HG03159 (cell line): ENCODE measurements around the gene KRT8.
"Not testable (repeated sequence)": the region's sequence is repeated elsewhere in the genome, so short reads cannot be mapped to it uniquely, and the experiment has no call there.

Experiments
- ATAC-seq: cut with Tn5 transposase; IDR thresholded peaks from one replicate; pipeline ENCODE4 v1.9.1; 2021; ENCODE audit warnings: mild to moderate bottlenecking, moderate library complexity; ENCODE audit not compliant: unreplicated experiment

Gene KRT8

GRCh38 chr12:52904509-52905300 is at the start of gene KRT8:
KRT8 (minus strand) TSS chr12:52905076; CDS start chr12:52904981, 95 bp downstream.
- ATAC-seq = not testable (repeated sequence)

- no peak for ATAC-seq
Observed at GRCh38 chr12:52953181-52953841, 48.4 kb upstream of the KRT8 start.

- no peak for ATAC-seq
Observed at GRCh38 chr12:52952076-52952801, 47.4 kb upstream of the KRT8 start.

GRCh38 chr12:52951640-52952039 is 46.8 kb upstream of the KRT8 start:
- no peak for ATAC-seq

- ATAC-seq = no peak
Observed at GRCh38 chr12:52951126-52951525, 46.2 kb upstream of the KRT8 start.

GRCh38 chr12:52950553-52950952 is 45.7 kb upstream of the KRT8 start:
- ATAC-seq = no peak

GRCh38 chr12:52949413-52950331 is 44.8 kb upstream of the KRT8 start:
- ATAC-seq = no peak

GRCh38 chr12:52947738-52948423 is 43.0 kb upstream of the KRT8 start:
- no peak for ATAC-seq

GRCh38 chr12:52946797-52947547 is 42.1 kb upstream of the KRT8 start:
- no peak for ATAC-seq

- ATAC-seq = no peak
Observed at GRCh38 chr12:52946334-52946733, 41.5 kb upstream of the KRT8 start.

GRCh38 chr12:52945389-52946232 is 40.7 kb upstream of the KRT8 start:
- no peak for ATAC-seq

- ATAC-seq = no peak
Observed at GRCh38 chr12:52944683-52945388, 40.0 kb upstream of the KRT8 start.

- ATAC-seq = no peak
Observed at GRCh38 chr12:52942901-52943181, 38.0 kb upstream of the KRT8 start.

- no peak for ATAC-seq
Observed at GRCh38 chr12:52942066-52942900, 37.4 kb upstream of the KRT8 start.

GRCh38 chr12:52929538-52929937 is 24.7 kb upstream of the KRT8 start:
- no peak for ATAC-seq

- no peak for ATAC-seq
Observed at GRCh38 chr12:52927964-52928363, 23.1 kb upstream of the KRT8 start.

GRCh38 chr12:52926596-52927234 is 21.8 kb upstream of the KRT8 start:
- ATAC-seq = no peak
